WTC11 (cell line): ENCODE data around the gene MYCBPAP. TPM values are rescaled to one million over a fixed set of nuclear protein-coding genes. Genes with fewer than 3 reads are reported as not detected.

Source experiments
- ATAC-seq: fragments of 200-7000 bp; cut with Tn5 transposase; 2 replicates; pipeline ENCODE4 v1.10.0; 2021; ENCODE audit warnings: mild to moderate bottlenecking, moderate library complexity
- CTCF ChIA-PET: fragments of 300-600 bp; sonication (Branson Sonifier 250); formaldehyde crosslinking; loops from one replicate; lab custom pipeline; 2021; ENCODE audit warnings: antibody characterized with exemption; lab: Charles Lee
- POLR2A ChIA-PET: fragments of 350-600 bp; sonication (Branson Sonifier 250); formaldehyde crosslinking; loops from one replicate; lab custom pipeline; 2021; ENCODE audit warnings: antibody characterized with exemption; lab: Charles Lee
- DNase-seq: peaks from one replicate; pipeline ENCODE4 v3.0.0; 2021; ENCODE audit warnings: low spot score
- H3K27ac Mint-ChIP-seq: 2 replicates; pipeline ENCODE4 v1.8.0; 2021; ENCODE audit warnings: mixed read lengths
- H3K27me3 Mint-ChIP-seq: 2 replicates; pipeline ENCODE4 v1.8.0; 2021; ENCODE audit warnings: low read depth, mild to moderate bottlenecking, moderate library complexity, mixed read lengths
- H3K36me3 Mint-ChIP-seq: 2 replicates; pipeline ENCODE4 v1.8.0; 2021; ENCODE audit warnings: mixed read lengths
- H3K4me1 Mint-ChIP-seq: 2 replicates; pipeline ENCODE4 v1.8.0; 2022; ENCODE audit warnings: mixed read lengths
- H3K4me3 Mint-ChIP-seq: 2 replicates; pipeline ENCODE4 v1.8.0; 2021; ENCODE audit warnings: mild to moderate bottlenecking, moderate library complexity, mixed read lengths
- H3K9me3 Mint-ChIP-seq: 2 replicates; pipeline ENCODE4 v1.8.0; 2021; ENCODE audit warnings: mixed read lengths
- AFF4 ChIP-seq: sonication (generic); formaldehyde crosslinking; IDR thresholded peaks from 2 replicates; pipeline ENCODE4 v1.8.1; 2023; ENCODE audit warnings: mild to moderate bottlenecking, missing genetic modification reagents, borderline replicate concordance
- ATF6 ChIP-seq: sonication (generic); formaldehyde crosslinking; IDR thresholded peaks from 2 replicates; pipeline ENCODE4 v1.8.1; 2023; ENCODE audit warnings: mild to moderate bottlenecking, missing genetic modification reagents
- ETV6 ChIP-seq: sonication (generic); formaldehyde crosslinking; IDR thresholded peaks from 2 replicates; pipeline ENCODE4 v1.8.1; 2022; ENCODE audit warnings: mild to moderate bottlenecking, missing genetic modification reagents
- FOXP1 ChIP-seq: sonication (generic); formaldehyde crosslinking; IDR thresholded peaks from 2 replicates; pipeline ENCODE4 v1.8.0; 2022; ENCODE audit warnings: missing genetic modification reagents, mild to moderate bottlenecking, moderate library complexity, borderline replicate concordance
- FOXP4 ChIP-seq: sonication (generic); formaldehyde crosslinking; IDR thresholded peaks from 2 replicates; pipeline ENCODE4 v1.8.0; 2022; ENCODE audit warnings: mild to moderate bottlenecking, missing genetic modification reagents
- IRF2 ChIP-seq: sonication (generic); formaldehyde crosslinking; IDR thresholded peaks from 2 replicates; pipeline ENCODE4 v1.8.0; 2022; ENCODE audit warnings: low read depth, missing genetic modification reagents, borderline replicate concordance
- JUN ChIP-seq: sonication (generic); formaldehyde crosslinking; IDR thresholded peaks from 2 replicates; pipeline ENCODE4 v1.8.0; 2023; ENCODE audit warnings: mild to moderate bottlenecking, missing genetic modification reagents
- KAT7 ChIP-seq: sonication (generic); formaldehyde crosslinking; IDR thresholded peaks from 2 replicates; pipeline ENCODE4 v1.8.1; 2023; ENCODE audit warnings: missing genetic modification reagents, mild to moderate bottlenecking, borderline replicate concordance
- MYBL2 ChIP-seq: sonication (generic); formaldehyde crosslinking; IDR thresholded peaks from 2 replicates; pipeline ENCODE4 v1.8.1; 2023; ENCODE audit warnings: mild to moderate bottlenecking, moderate library complexity, missing genetic modification reagents
- OVOL2 ChIP-seq: fragments of 250-450 bp; sonication (Bioruptor Pico); IDR thresholded peaks from 2 replicates; pipeline ENCODE4 v1.9.0; 2021; ENCODE audit warnings: mild to moderate bottlenecking, borderline replicate concordance
- PRDM15 ChIP-seq: sonication (generic); formaldehyde crosslinking; IDR thresholded peaks from 2 replicates; pipeline ENCODE4 v1.8.0; 2022; ENCODE audit warnings: missing genetic modification reagents
- PRRX2 ChIP-seq: fragments of 250-450 bp; sonication (Bioruptor Pico); IDR thresholded peaks from 2 replicates; pipeline ENCODE4 v1.8.0; 2021; ENCODE audit warnings: mild to moderate bottlenecking
- SP1 ChIP-seq: sonication (generic); formaldehyde crosslinking; conservative IDR thresholded peaks from 2 replicates; pipeline ENCODE4 v1.8.1; 2022; ENCODE audit warnings: missing genetic modification reagents
- TEAD4 ChIP-seq: sonication (generic); formaldehyde crosslinking; IDR thresholded peaks from 2 replicates; pipeline ENCODE4 v1.8.0; 2022; ENCODE audit warnings: mild to moderate bottlenecking, missing genetic modification reagents
- ZNF317 ChIP-seq: sonication (generic); formaldehyde crosslinking; IDR thresholded peaks from 2 replicates; pipeline ENCODE4 v1.8.1; 2023; ENCODE audit warnings: low read depth, mild to moderate bottlenecking, moderate library complexity, missing genetic modification reagents, borderline replicate concordance
- ZNF423 ChIP-seq: fragments of 250-450 bp; sonication (Bioruptor Pico); IDR thresholded peaks from 2 replicates; pipeline ENCODE4 v2.1.2; 2022; ENCODE audit warnings: mild to moderate bottlenecking, moderate library complexity
- total RNA-seq: library from RNA; stranded (reverse); gene quantifications from 3 replicates; pipeline ENCODE4 v1.2.3, GENCODE V29; 2021

Gene MYCBPAP
- total RNA-seq, 1 experiment from 2014 or later, result 5.7 TPM

GRCh38 chr17:50545311-50545710 is 37.1 kb downstream of the MYCBPAP start:
- Mint-ChIP-seq H3K4me1 (peaks cover 17% of the 10 kb centered on the region), H3K36me3 (no peaks in the 10 kb centered on the region), H3K9me3 (no peaks in the 10 kb centered on the region), H3K27me3 (peaks cover 14% of the 10 kb centered on the region), H3K4me3 (no peak overlapping the region), H3K27ac (no peak overlapping the region)
- ATAC-seq (no peak), DNase-seq (no peak)
- ChIA-PET CTCF (interaction anchor here (0.7 to 1.6 kb wide), 2 partner anchors 12 to 83 kb away, joined by 3 to 4 read pairs; partner anchors contain the start of gene EPN3), POLR2A (no interaction called here)
- TF ChIP-seq PRDM15 (CRISPR knock-in tag) (no peak), SP1 (CRISPR knock-in tag) (no peak), KAT7 (no peak), PRRX2 (CRISPR knock-in tag) (no peak), MYBL2 (CRISPR knock-in tag) (no peak), ZNF423 (CRISPR knock-in tag) (no peak), AFF4 (CRISPR knock-in tag) (no peak), ATF6 (CRISPR knock-in tag) (no peak), IRF2 (CRISPR knock-in tag) (no peak), JUN (CRISPR knock-in tag) (no peak), FOXP1 (CRISPR knock-in tag) (no peak), FOXP4 (CRISPR knock-in tag) (no peak)

- Mint-ChIP-seq H3K9me3 (no peaks in the 10 kb centered on the region), H3K27me3 (peaks cover 8% of the 10 kb centered on the region), H3K36me3 (no peaks in the 10 kb centered on the region), H3K4me3 (no peak overlapping the region), H3K4me1 (peaks cover 20% of the 10 kb centered on the region), H3K27ac (no peak overlapping the region)
- POLR2A ChIA-PET, result interaction anchor here (1.3 kb wide), 1 partner anchor 13 kb away, joined by 4 read pairs; no protein-coding TSS in a partner anchor
- no peak for DNase-seq
- CTCF ChIA-PET, result interaction anchor here (0.6 to 2.7 kb wide), 6 partner anchors 13 to 236 kb away, joined by 3 to 25 read pairs (median 5); partner anchors contain the start of gene EPN3
- TF ChIP-seq OVOL2 (no peak), ETV6 (CRISPR knock-in tag) (no peak), AFF4 (CRISPR knock-in tag) (no peak), ZNF317 (CRISPR knock-in tag) (no peak), TEAD4 (no peak)
- no peak for ATAC-seq
These were observed 38.4 kb downstream of the MYCBPAP start for GRCh38 chr17:50546701-50547034.
